Keratinocyte (primary cell): ENCODE measurements around the gene CDK12. TPM values are rescaled to one million over a fixed set of nuclear protein-coding genes. Genes with fewer than 3 reads are reported as not detected.

Experiments used
- DNase-seq: peaks from one replicate; pipeline ENCODE4 v3.0.0-alpha.2; 2011; ENCODE audit warnings: low read depth, missing footprints, low spot score
- FAIRE-seq: peaks from 2 replicates; lab custom pipeline; 2011; peaks lifted over from hg19 to GRCh38; lab: Jason Lieb, UNC
- H2AFZ ChIP-seq: 2 replicates; pipeline ENCODE4 v1.6.0; 2012; ENCODE audit warnings: low read length, control low read depth, inconsistent platforms; ENCODE audit not compliant: control insufficient read depth
- H3K27ac ChIP-seq: 2 replicates; pipeline ENCODE4 v1.5.1; 2011; ENCODE audit warnings: low read length; ENCODE audit not compliant: control insufficient read depth, insufficient read depth
- H3K27me3 ChIP-seq: 3 replicates; pipeline ENCODE4 v1.6.0; 2011; ENCODE audit warnings: low read length; ENCODE audit not compliant: control insufficient read depth, insufficient read depth; ENCODE audit errors: extremely low read depth
- H3K36me3 ChIP-seq, 2 experiments: 2 replicates in 1 of 2; 3 replicates in 1 of 2; pipeline ENCODE4 v1.5.1; 2011; ENCODE audit warnings: low read length in 2 of 2, mild to moderate bottlenecking in 1 of 2; ENCODE audit not compliant: control insufficient read depth in 2 of 2, insufficient read depth in 2 of 2; ENCODE audit errors: extremely low read depth in 1 of 2
- H3K4me1 ChIP-seq: 3 replicates; pipeline ENCODE4 v1.5.1; 2011; ENCODE audit warnings: low read length; ENCODE audit not compliant: control insufficient read depth, insufficient read depth; ENCODE audit errors: extremely low read depth
- H3K4me2 ChIP-seq: 3 replicates; pipeline ENCODE4 v1.6.0; 2011; ENCODE audit warnings: low read depth, low read length; ENCODE audit not compliant: control insufficient read depth, insufficient read depth; ENCODE audit errors: extremely low read depth
- H3K4me3 ChIP-seq, 3 experiments: fragments of 200-600 bp in 1 of 3; sonication (generic) in 1 of 3; 2 replicates in 2 of 3; 3 replicates in 1 of 3; pipeline ENCODE4 v1.5.1; 2011 to 2016; ENCODE audit warnings: low read length in 3 of 3, mild to moderate bottlenecking in 3 of 3, control low read depth in 2 of 3, inconsistent platforms in 1 of 3, low read depth in 1 of 3, mixed read lengths in 1 of 3, mixed run types in 1 of 3, moderate library complexity in 1 of 3; ENCODE audit not compliant: control insufficient read depth in 2 of 3, insufficient read depth in 2 of 3; ENCODE audit errors: extremely low read depth in 1 of 3
- H3K79me2 ChIP-seq: 2 replicates; pipeline ENCODE4 v1.6.0; 2012; ENCODE audit warnings: low read length; ENCODE audit not compliant: control insufficient read depth, insufficient read depth
- H3K9ac ChIP-seq: 3 replicates; pipeline ENCODE4 v1.6.0; 2011; ENCODE audit warnings: low read length; ENCODE audit not compliant: control insufficient read depth, insufficient read depth; ENCODE audit errors: extremely low read depth
- H3K9me1 ChIP-seq: 3 replicates; pipeline ENCODE4 v1.6.0; 2011; ENCODE audit warnings: low read length; ENCODE audit not compliant: control insufficient read depth, insufficient read depth; ENCODE audit errors: extremely low read depth
- H3K9me3 ChIP-seq: 2 replicates; pipeline ENCODE4 v1.5.1; 2012; ENCODE audit warnings: low read depth, low read length; ENCODE audit not compliant: control insufficient read depth
- H4K20me1 ChIP-seq: 3 replicates; pipeline ENCODE4 v1.6.0; 2011; ENCODE audit warnings: low read length; ENCODE audit not compliant: control insufficient read depth, insufficient read depth; ENCODE audit errors: extremely low read depth
- CTCF ChIP-seq, 3 experiments: IDR thresholded peaks in 1 of 3; conservative IDR thresholded peaks in 1 of 3; optimal IDR thresholded peaks in 1 of 3; 2 replicates in 2 of 3; 3 replicates in 1 of 3; pipeline versions ENCODE3 to v1.5.1; 2011; ENCODE audit warnings: low read length in 3 of 3, mild to moderate bottlenecking in 3 of 3, moderate library complexity in 2 of 3, control low read depth in 1 of 3, inconsistent platforms in 1 of 3; ENCODE audit not compliant: insufficient read depth in 2 of 3; ENCODE audit errors: extremely low read depth in 1 of 3
- EZH2 ChIP-seq: IDR thresholded peaks from one replicate; pipeline ENCODE4 v1.6.1; 2012; ENCODE audit warnings: inconsistent platforms, mild to moderate bottlenecking, low read length, moderate library complexity
- dilution Hi-C: fragments of 300-500 bp; cut with MboI; formaldehyde crosslinking; loops from one replicate; pipeline ENCODE4 v1.7.0; 2020; ENCODE audit warnings: low sequenced_read_pairs; ENCODE audit not compliant: extremely low pct_ligation_motif_present
- polyA plus RNA-seq, 5 experiments: library from polyadenylated mRNA; depleted of rRNA in 3 of 5; stranded (reverse) in 3 of 5; stranded (forward) in 1 of 5; unstranded in 1 of 5; fragments of >200 nt; gene quantifications; 1 replicate in 1 of 5; 2 replicates in 3 of 5; 3 replicates in 1 of 5; pipeline versions ENCODE4 v1.2.1 to v1.2.3, GENCODE V29; 2011 to 2012; ENCODE audit warnings: missing spikeins in 2 of 5, low read depth in 1 of 5, low replicate concordance in 1 of 5

Gene CDK12
- polyA plus RNA-seq, 1 donor (not counting 4 experiments of a cell fraction or from before 2014, with no cell fraction given) = 25.7 TPM

DNA sequence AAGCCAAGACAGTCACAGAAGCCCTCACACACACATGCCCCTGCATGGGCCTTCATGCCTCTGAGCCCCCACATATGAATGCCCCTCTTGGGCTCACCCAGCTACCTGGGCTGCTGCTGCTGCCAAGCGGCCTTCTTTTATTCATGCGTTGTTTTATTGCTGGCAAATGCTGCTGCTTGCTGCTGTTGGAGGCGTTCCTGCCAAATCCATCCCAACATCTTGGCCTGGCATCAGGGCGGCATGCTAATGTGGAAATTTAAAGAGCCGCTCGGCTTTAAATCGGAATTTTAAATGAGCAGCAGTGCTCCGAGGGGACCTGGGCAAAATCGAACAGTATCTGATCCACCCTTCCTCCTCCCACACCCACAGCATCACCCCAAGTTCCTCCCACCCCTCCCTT lies 107.4 kb downstream of the CDK12 start:
- no peak overlapping the region for H3K9ac ChIP-seq
- dilution Hi-C loops = no loop called here
- no peaks in the 10 kb centered on the region for H3K9me1 ChIP-seq
- H3K4me2 ChIP-seq = no peak overlapping the region
- FAIRE-seq (no peak), DNase-seq (no peak)
- H3K4me1 ChIP-seq = no peaks in the 10 kb centered on the region
- peaks cover 0 to 13% of the 10 kb centered on the region in 2 experiments for H3K36me3 ChIP-seq
- H3K9me3 ChIP-seq = peaks cover 3% of the 10 kb centered on the region
- H3K79me2 ChIP-seq = no peaks in the 10 kb centered on the region
- H3K27ac ChIP-seq = no peak overlapping the region
- H3K27me3 ChIP-seq = no peaks in the 10 kb centered on the region
- no peak overlapping the region for H3K4me3 ChIP-seq
- TF ChIP-seq CTCF (optimal IDR thresholded peaks at IDR 0.05 in 1 of 3, IDR thresholded peaks at IDR 0.05 in 1 of 3, conservative IDR thresholded peaks at IDR 0.05 in 1 of 3; ENCODE audit: extremely low read depth in 1 of 3, insufficient read depth in 2 of 3, low read length in 3 of 3) (no peak), EZH2 (no peak)
- no peak overlapping the region for H2AFZ ChIP-seq
- H4K20me1 ChIP-seq = no peaks in the 10 kb centered on the region

- Histone ChIP-seq H3K27me3 (no peaks in the 10 kb centered on the region), H3K4me2 (no peak overlapping the region), H3K27ac (no peak overlapping the region), H3K79me2 (no peaks in the 10 kb centered on the region), H4K20me1 (no peaks in the 10 kb centered on the region), H2AFZ (no peak overlapping the region), H3K9me3 (peaks cover 3% of the 10 kb centered on the region), H3K4me3 (no peak overlapping the region), H3K9ac (no peak overlapping the region), H3K9me1 (no peaks in the 10 kb centered on the region), H3K4me1 (no peaks in the 10 kb centered on the region), H3K36me3 (peaks cover 0 to 13% of the 10 kb centered on the region in 2 experiments)
- no peak for DNase-seq
- dilution Hi-C loops = no loop called here
- TF ChIP-seq EZH2 (no peak), CTCF (optimal IDR thresholded peaks at IDR 0.05 in 1 of 3, IDR thresholded peaks at IDR 0.05 in 1 of 3, conservative IDR thresholded peaks at IDR 0.05 in 1 of 3; ENCODE audit: extremely low read depth in 1 of 3, insufficient read depth in 2 of 3, low read length in 3 of 3) (no peak)
- FAIRE-seq = no peak
Observed at GRCh38 chr17:39569126-39569525, 107.8 kb downstream of the CDK12 start.
